Transverse colon (tissue), 4 donors: ENCODE data around the gene MIEF1.

Source experiments
- CTCF ChIP-seq, 5 experiments: fragments of 200-600 bp in 3 of 5; fragments of 450-650 bp in 2 of 5; sonication (generic) in 3 of 5; IDR thresholded peaks; 1 replicate in 2 of 5; 2 replicates in 3 of 5; pipeline ENCODE4 v1.5.1; 2016 to 2017; ENCODE audit warnings: antibody characterized with exemption in 5 of 5, inconsistent platforms in 3 of 5, mild to moderate bottlenecking in 2 of 5, moderate library complexity in 1 of 5
- POLR2A ChIP-seq: fragments of 450-650 bp; IDR thresholded peaks from one replicate; pipeline ENCODE4 v1.6.1; 2016; ENCODE audit warnings: antibody characterized with exemption, mild to moderate bottlenecking, moderate library complexity
- POLR2AphosphoS5 ChIP-seq, 3 donors: sonication (generic); formaldehyde crosslinking; IDR thresholded peaks; one replicate each; pipeline ENCODE4 v1.6.1; 2016; ENCODE audit warnings: antibody characterized with exemption in 3 of 3

DNA sequence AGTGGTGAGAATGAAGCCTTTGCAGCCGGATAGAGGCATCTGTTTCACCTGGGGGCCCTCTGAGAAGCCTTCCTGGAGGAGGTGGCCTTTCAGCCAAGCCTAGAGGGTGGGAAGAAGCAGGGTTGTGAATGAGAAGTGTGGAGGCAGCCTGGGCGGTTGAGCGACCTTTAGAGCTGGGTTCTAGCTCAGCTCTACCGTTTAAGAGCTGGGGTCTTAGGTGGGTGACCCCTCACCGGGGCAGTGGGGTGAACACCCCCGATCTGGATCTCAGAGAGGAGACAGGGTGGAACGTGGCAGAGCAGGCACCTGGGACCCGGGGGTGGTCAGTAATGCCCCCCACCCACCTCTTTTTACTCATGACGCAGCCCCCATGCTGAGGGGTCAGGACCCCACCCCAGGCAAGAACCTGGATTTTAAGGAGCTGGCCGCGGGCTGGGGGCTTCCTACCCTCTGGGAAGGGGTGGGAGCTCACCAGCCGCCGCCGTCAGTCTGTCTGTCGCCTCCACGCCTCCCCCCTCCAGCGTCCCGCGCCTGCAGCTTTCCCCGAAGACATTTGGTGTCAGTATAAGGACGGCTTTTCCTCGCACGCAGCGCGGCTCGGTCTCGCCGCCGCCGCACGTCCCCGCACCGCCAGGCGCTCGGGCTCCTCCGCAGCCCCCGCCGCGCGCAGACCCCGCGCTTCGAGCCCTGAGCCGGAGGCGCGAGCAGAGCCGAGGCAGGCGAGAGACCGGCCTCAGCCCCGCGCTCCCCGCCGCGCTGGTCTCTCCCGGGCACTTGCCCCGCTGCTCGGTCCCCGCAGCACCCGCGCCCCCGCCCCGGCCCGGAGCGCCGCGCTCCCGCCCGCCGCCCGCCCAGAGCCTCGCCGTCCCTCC, 55.1 kb downstream of the MIEF1 start:
- TF ChIP-seq CTCF (IDR thresholded peaks at IDR 0.05) (no peak), POLR2A (no peak), POLR2AphosphoS5 (IDR thresholded peaks at IDR 0.05) (no peak)
